Progenitor cell of endocrine pancreas (in vitro differentiated cells): Measurements from ENCODE around the gene BCAP31. TPM values are rescaled to one million over a fixed set of nuclear protein-coding genes. Genes with fewer than 3 reads are reported as not detected.

Experiments used
- DNase-seq: peaks from one replicate; pipeline ENCODE4 v3.0.0; 2021; ENCODE audit warnings: low spot score; ENCODE audit not compliant: unreplicated experiment
- H3K27ac Mint-ChIP-seq: 2 replicates; pipeline ENCODE4 v1.8.0; 2021; ENCODE audit warnings: mild to moderate bottlenecking, moderate library complexity, mixed read lengths
- H3K27me3 Mint-ChIP-seq: 2 replicates; pipeline ENCODE4 v1.8.0; 2021; ENCODE audit warnings: mixed read lengths
- H3K36me3 Mint-ChIP-seq: 2 replicates; pipeline ENCODE4 v1.8.0; 2022; ENCODE audit warnings: mixed read lengths; ENCODE audit not compliant: insufficient read depth
- H3K4me1 Mint-ChIP-seq: 2 replicates; pipeline ENCODE4 v1.8.0; 2021; ENCODE audit warnings: low read depth, mixed read lengths
- H3K4me3 Mint-ChIP-seq: 2 replicates; pipeline ENCODE4 v1.8.0; 2021; ENCODE audit warnings: low read depth, mild to moderate bottlenecking, moderate library complexity, mixed read lengths
- H3K9me3 Mint-ChIP-seq: 2 replicates; pipeline ENCODE4 v1.8.0; 2021; ENCODE audit warnings: low read depth, mixed read lengths
- CTCF ChIP-seq: fragments of 200-600 bp; sonication (generic); IDR thresholded peaks from one replicate; pipeline ENCODE4 v1.5.0; 2021; ENCODE audit warnings: antibody characterized with exemption, mild to moderate bottlenecking; ENCODE audit not compliant: unreplicated experiment
- total RNA-seq: library from RNA; stranded (reverse); gene quantifications from 2 replicates; pipeline ENCODE4 v1.2.1, GENCODE V29; 2021

Gene BCAP31
- total RNA-seq, 1 donor from 2014 or later, result 142 TPM

GRCh38 chrX:153653556-153653955 lies 70.6 kb downstream of the BCAP31 start:
- Mint-ChIP-seq H3K27me3 (no peaks in the 10 kb centered on the region), H3K4me1 (peaks cover 1% of the 10 kb centered on the region), H3K36me3 (peaks cover 4% of the 10 kb centered on the region), H3K4me3 (no peak overlapping the region), H3K27ac (no peak overlapping the region), H3K9me3 (peaks cover 17% of the 10 kb centered on the region)
- no peak for TF ChIP-seq CTCF
- DNase-seq, result no peak

- H3K27ac Mint-ChIP-seq, result no peak overlapping the region
- H3K9me3 Mint-ChIP-seq, result peaks cover 17% of the 10 kb centered on the region
- peak; percentile 42 for TF ChIP-seq CTCF
- H3K36me3 Mint-ChIP-seq, result peaks cover 4% of the 10 kb centered on the region
- no peaks in the 10 kb centered on the region for H3K27me3 Mint-ChIP-seq
- peaks cover 1% of the 10 kb centered on the region for H3K4me1 Mint-ChIP-seq
- DNase-seq, result no peak
- H3K4me3 Mint-ChIP-seq, result no peak overlapping the region
These were observed 72.6 kb downstream of the BCAP31 start for GRCh38 chrX:153651540-153652079.

- peaks cover 4% of the 10 kb centered on the region for H3K36me3 Mint-ChIP-seq
- peaks cover 3% of the 10 kb centered on the region for H3K4me1 Mint-ChIP-seq
- H3K27me3 Mint-ChIP-seq, result no peaks in the 10 kb centered on the region
- H3K9me3 Mint-ChIP-seq, result peaks cover 17% of the 10 kb centered on the region
- no peak overlapping the region for H3K27ac Mint-ChIP-seq
- DNase-seq, result no peak
- TF ChIP-seq CTCF, result no peak
- no peak overlapping the region for H3K4me3 Mint-ChIP-seq
These were observed 73.2 kb downstream of the BCAP31 start for GRCh38 chrX:153650959-153651358.

Other genes starting within 250 kb of the BCAP31 start
- 0.98 and 1.1 TPM in 2 replicates for gene BGN, start 229.4 kb downstream of the BCAP31 start, total RNA-seq
- 0.11 and 0.60 TPM in 2 replicates for gene ATP2B3, start 206.7 kb downstream of the BCAP31 start, total RNA-seq
- gene CCNQ, start 125.2 kb downstream of the BCAP31 start, total RNA-seq, result 19.1 and 19.2 TPM in 2 replicates
- 35.7 and 36.5 TPM in 2 replicates for gene DUSP9, start 77.2 kb downstream of the BCAP31 start, total RNA-seq
- gene PNCK, start 50.6 kb downstream of the BCAP31 start, total RNA-seq, result 5.4 and 6.1 TPM in 2 replicates
- 52.2 and 55.7 TPM in 2 replicates for gene SLC6A8, start 36.5 kb downstream of the BCAP31 start, total RNA-seq
- 15.2 and 15.3 TPM in 2 replicates for gene ABCD1, start 469 bp upstream of the BCAP31 start, total RNA-seq
- gene PLXNB3, start 39.9 kb upstream of the BCAP31 start, total RNA-seq, result 0.98 and 1.1 TPM in 2 replicates
- not detected in 2 replicates for gene SRPK3, start 56.7 kb upstream of the BCAP31 start, total RNA-seq
- gene IDH3G, start 70.0 kb upstream of the BCAP31 start, total RNA-seq, result 41.5 and 49.5 TPM in 2 replicates
- gene SSR4, start 70.3 kb upstream of the BCAP31 start, total RNA-seq, result 243 and 248 TPM in 2 replicates
- gene PDZD4, start 106.2 kb upstream of the BCAP31 start, total RNA-seq, result 4.5 and 4.8 TPM in 2 replicates
- gene L1CAM, start 161.8 kb upstream of the BCAP31 start, total RNA-seq, result 1.4 and 2.4 TPM in 2 replicates
- not detected in 2 replicates for gene AVPR2, start 180.3 kb upstream of the BCAP31 start, total RNA-seq
- gene ARHGAP4, start 201.9 kb upstream of the BCAP31 start, total RNA-seq, result 16.4 and 16.7 TPM in 2 replicates
- 85.3 and 86.3 TPM in 2 replicates for gene NAA10, start 210.7 kb upstream of the BCAP31 start, total RNA-seq
- 2.5 and 3.3 TPM in 2 replicates for gene RENBP, start 220.3 kb upstream of the BCAP31 start, total RNA-seq
- gene HCFC1, start 247.4 kb upstream of the BCAP31 start, total RNA-seq, result 105 and 121 TPM in 2 replicates
- 10.2 and 11.7 TPM in 2 replicates for gene TMEM187, start 248.4 kb upstream of the BCAP31 start, total RNA-seq